NCI-H2196 treated with DMSO at 0.1 percent for 48 hours (cell line): ENCODE results near the gene ACP2.
"Not testable (repeated sequence)": the region's sequence is repeated elsewhere in the genome, so short reads cannot be mapped to it uniquely, and the experiment has no call there.

Experiments used
- DNase-seq: peaks from one replicate; lab custom pipeline; 2025; ENCODE audit not compliant: unreplicated experiment; lab: John Stamatoyannopoulos, UW

Gene ACP2

DNA sequence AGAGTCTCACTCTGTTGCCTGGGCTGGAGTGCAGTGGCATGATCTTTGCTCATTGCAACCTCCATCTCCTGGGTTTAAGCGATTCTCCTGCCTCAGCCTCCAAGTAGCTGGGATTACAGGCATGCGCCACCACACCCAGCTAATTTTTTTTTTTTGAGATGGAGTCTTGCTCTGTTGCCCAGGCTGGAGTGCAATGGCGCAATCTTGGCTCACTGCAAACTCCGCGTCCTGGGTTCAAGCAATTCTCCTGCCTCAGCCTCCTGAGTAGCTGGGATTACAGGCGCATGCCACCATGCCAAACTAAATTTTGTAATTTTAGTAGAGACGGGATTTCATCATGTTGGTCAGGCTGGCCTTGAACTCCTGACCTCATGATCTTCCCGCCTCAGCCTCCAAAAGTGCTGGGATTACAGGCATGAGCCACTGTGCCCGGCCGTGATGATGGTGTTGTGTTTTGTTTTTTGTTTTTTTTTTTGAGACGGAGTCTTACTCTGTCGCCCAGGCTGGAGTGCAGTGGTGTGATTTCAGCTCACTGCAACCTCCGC lies 40.5 kb downstream of the ACP2 start:
- DNase-seq: not testable (repeated sequence)

- no peak for DNase-seq
These were observed 41.2 kb downstream of the ACP2 start for GRCh38 chr11:47207459-47207858.

GRCh38 chr11:47206577-47206976 lies 42.0 kb downstream of the ACP2 start:
- DNase-seq: not testable (repeated sequence)

GRCh38 chr11:47204637-47204989 lies 44.0 kb downstream of the ACP2 start:
- no peak for DNase-seq

DNA sequence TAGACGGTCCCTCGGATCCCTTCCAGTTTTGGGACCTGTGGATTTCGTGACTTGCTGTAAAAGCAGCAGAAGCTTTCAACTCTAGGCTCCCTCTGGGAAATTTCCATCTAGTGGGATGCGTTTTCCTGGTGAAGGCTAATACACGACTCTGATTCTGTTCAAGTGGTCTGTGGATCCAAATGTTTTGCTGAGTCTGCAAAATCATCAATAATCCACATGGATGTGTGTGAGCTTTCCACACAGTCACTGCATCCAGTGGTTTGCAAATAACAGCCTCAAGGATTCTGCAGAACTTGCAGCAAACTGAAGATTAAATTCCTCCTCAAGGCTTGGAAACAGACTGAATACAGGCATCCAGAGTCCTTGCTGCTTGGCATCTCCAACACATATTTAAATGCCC lies 46.0 kb downstream of the ACP2 start:
- DNase-seq: no peak

- DNase-seq: no peak
These were observed 47.6 kb downstream of the ACP2 start for GRCh38 chr11:47201015-47201414.

DNA sequence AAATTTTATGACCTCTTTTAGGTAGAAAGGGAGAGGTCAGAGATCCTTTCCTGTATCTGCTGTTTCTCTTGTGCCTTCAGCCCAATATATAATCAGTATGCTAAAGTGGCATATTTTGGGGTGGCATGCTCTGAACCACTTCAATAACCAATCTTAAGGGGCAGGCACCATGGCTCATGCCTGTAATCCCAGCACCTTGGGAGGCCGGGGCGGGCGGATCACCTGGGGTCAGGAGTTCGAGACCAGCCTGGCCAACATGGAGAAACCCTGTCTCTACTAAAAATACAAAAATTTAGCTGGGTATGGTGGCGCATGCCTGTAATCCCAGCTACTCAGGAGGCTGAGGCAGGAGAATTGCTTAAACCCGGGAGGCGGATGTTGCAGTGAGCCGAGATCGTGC lies 50.5 kb downstream of the ACP2 start:
- not testable (repeated sequence) for DNase-seq

DNA sequence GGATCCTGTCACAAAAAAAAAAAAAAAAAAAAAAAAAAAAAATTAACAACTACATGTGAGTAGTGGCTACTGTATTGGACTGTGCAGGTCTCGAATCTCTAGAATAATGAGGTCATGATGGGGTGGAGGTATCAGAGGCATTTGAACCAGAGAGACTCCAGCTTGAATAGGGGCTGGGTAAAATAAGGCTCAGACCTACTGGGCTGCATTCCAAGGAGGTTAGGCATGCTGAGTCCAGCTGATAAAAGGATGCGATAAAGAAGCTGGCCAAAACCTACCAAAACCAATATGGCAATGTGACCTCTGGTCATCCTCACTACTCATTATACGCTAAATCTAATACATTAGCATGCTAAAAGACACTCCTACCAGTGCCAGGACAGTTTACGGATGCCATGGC lies 56.5 kb downstream of the ACP2 start:
- no peak for DNase-seq

DNA sequence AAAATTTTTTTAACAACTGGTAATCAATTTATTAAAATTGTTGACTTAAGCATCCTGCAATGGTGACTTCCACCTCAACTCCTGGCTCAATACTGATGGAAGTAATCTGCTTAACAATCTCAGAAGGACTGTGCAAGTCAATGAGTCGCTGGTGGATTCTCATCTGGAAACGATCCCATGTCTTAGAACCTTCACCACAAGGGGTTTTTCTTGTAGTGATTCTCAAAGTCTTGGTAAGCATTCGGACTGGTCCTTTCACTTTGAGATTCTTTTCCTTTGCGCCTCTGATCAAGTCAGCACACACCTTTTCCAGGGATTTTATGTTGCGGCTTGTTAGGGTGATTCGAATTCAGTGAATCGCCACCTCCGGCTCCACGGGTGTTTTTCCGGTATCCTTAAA lies 57.5 kb downstream of the ACP2 start:
- not testable (repeated sequence) for DNase-seq
